Keratinocyte (primary cell): ENCODE data around the gene CLOCK. TPM values are rescaled to one million over a fixed set of nuclear protein-coding genes. Genes with fewer than 3 reads are reported as not detected.
A peak's percentile ranks its signal among the peaks of the same experiment; 100 is the strongest.

Experiments used
- DNase-seq: peaks from one replicate; pipeline ENCODE4 v3.0.0-alpha.2; 2011; ENCODE audit warnings: low read depth, missing footprints, low spot score
- FAIRE-seq: peaks from 2 replicates; lab custom pipeline; 2011; peaks lifted over from hg19 to GRCh38; lab: Jason Lieb, UNC
- H2AFZ ChIP-seq: 2 replicates; pipeline ENCODE4 v1.6.0; 2012; ENCODE audit warnings: low read length, control low read depth, inconsistent platforms; ENCODE audit not compliant: control insufficient read depth
- H3K27ac ChIP-seq: 2 replicates; pipeline ENCODE4 v1.5.1; 2011; ENCODE audit warnings: low read length; ENCODE audit not compliant: control insufficient read depth, insufficient read depth
- H3K27me3 ChIP-seq: 3 replicates; pipeline ENCODE4 v1.6.0; 2011; ENCODE audit warnings: low read length; ENCODE audit not compliant: control insufficient read depth, insufficient read depth; ENCODE audit errors: extremely low read depth
- H3K36me3 ChIP-seq, 2 experiments: 2 replicates in 1 of 2; 3 replicates in 1 of 2; pipeline ENCODE4 v1.5.1; 2011; ENCODE audit warnings: low read length in 2 of 2, mild to moderate bottlenecking in 1 of 2; ENCODE audit not compliant: control insufficient read depth in 2 of 2, insufficient read depth in 2 of 2; ENCODE audit errors: extremely low read depth in 1 of 2
- H3K4me1 ChIP-seq: 3 replicates; pipeline ENCODE4 v1.5.1; 2011; ENCODE audit warnings: low read length; ENCODE audit not compliant: control insufficient read depth, insufficient read depth; ENCODE audit errors: extremely low read depth
- H3K4me2 ChIP-seq: 3 replicates; pipeline ENCODE4 v1.6.0; 2011; ENCODE audit warnings: low read depth, low read length; ENCODE audit not compliant: control insufficient read depth, insufficient read depth; ENCODE audit errors: extremely low read depth
- H3K4me3 ChIP-seq, 3 experiments: fragments of 200-600 bp in 1 of 3; sonication (generic) in 1 of 3; 2 replicates in 2 of 3; 3 replicates in 1 of 3; pipeline ENCODE4 v1.5.1; 2011 to 2016; ENCODE audit warnings: low read length in 3 of 3, mild to moderate bottlenecking in 3 of 3, control low read depth in 2 of 3, inconsistent platforms in 1 of 3, low read depth in 1 of 3, mixed read lengths in 1 of 3, mixed run types in 1 of 3, moderate library complexity in 1 of 3; ENCODE audit not compliant: control insufficient read depth in 2 of 3, insufficient read depth in 2 of 3; ENCODE audit errors: extremely low read depth in 1 of 3
- H3K79me2 ChIP-seq: 2 replicates; pipeline ENCODE4 v1.6.0; 2012; ENCODE audit warnings: low read length; ENCODE audit not compliant: control insufficient read depth, insufficient read depth
- H3K9ac ChIP-seq: 3 replicates; pipeline ENCODE4 v1.6.0; 2011; ENCODE audit warnings: low read length; ENCODE audit not compliant: control insufficient read depth, insufficient read depth; ENCODE audit errors: extremely low read depth
- H3K9me1 ChIP-seq: 3 replicates; pipeline ENCODE4 v1.6.0; 2011; ENCODE audit warnings: low read length; ENCODE audit not compliant: control insufficient read depth, insufficient read depth; ENCODE audit errors: extremely low read depth
- H3K9me3 ChIP-seq: 2 replicates; pipeline ENCODE4 v1.5.1; 2012; ENCODE audit warnings: low read depth, low read length; ENCODE audit not compliant: control insufficient read depth
- H4K20me1 ChIP-seq: 3 replicates; pipeline ENCODE4 v1.6.0; 2011; ENCODE audit warnings: low read length; ENCODE audit not compliant: control insufficient read depth, insufficient read depth; ENCODE audit errors: extremely low read depth
- CTCF ChIP-seq, 3 experiments: IDR thresholded peaks in 1 of 3; conservative IDR thresholded peaks in 1 of 3; optimal IDR thresholded peaks in 1 of 3; 2 replicates in 2 of 3; 3 replicates in 1 of 3; pipeline versions ENCODE3 to v1.5.1; 2011; ENCODE audit warnings: low read length in 3 of 3, mild to moderate bottlenecking in 3 of 3, moderate library complexity in 2 of 3, control low read depth in 1 of 3, inconsistent platforms in 1 of 3; ENCODE audit not compliant: insufficient read depth in 2 of 3; ENCODE audit errors: extremely low read depth in 1 of 3
- EZH2 ChIP-seq: IDR thresholded peaks from one replicate; pipeline ENCODE4 v1.6.1; 2012; ENCODE audit warnings: inconsistent platforms, mild to moderate bottlenecking, low read length, moderate library complexity
- dilution Hi-C: fragments of 300-500 bp; cut with MboI; formaldehyde crosslinking; loops from one replicate; pipeline ENCODE4 v1.7.0; 2020; ENCODE audit warnings: low sequenced_read_pairs; ENCODE audit not compliant: extremely low pct_ligation_motif_present
- polyA plus RNA-seq, 5 experiments: library from polyadenylated mRNA; depleted of rRNA in 3 of 5; stranded (reverse) in 3 of 5; stranded (forward) in 1 of 5; unstranded in 1 of 5; fragments of >200 nt; gene quantifications; 1 replicate in 1 of 5; 2 replicates in 3 of 5; 3 replicates in 1 of 5; pipeline versions ENCODE4 v1.2.1 to v1.2.3, GENCODE V29; 2011 to 2012; ENCODE audit warnings: missing spikeins in 2 of 5, low read depth in 1 of 5, low replicate concordance in 1 of 5

The CLOCK gene
- polyA plus RNA-seq, 1 donor (not counting 4 experiments of a cell fraction or from before 2014, with no cell fraction given): 27.1 TPM

GRCh38 chr4:55549888-55550287 lies 3.2 kb upstream of the CLOCK start:
- Histone ChIP-seq H3K4me3 (no peak overlapping the region), H3K9ac (no peak overlapping the region)
- FAIRE-seq: peak; percentile 53

GRCh38 chr4:55547918-55548317 lies 1.2 kb upstream of the CLOCK start:
- peak overlapping the region; percentile 93 for H3K9ac ChIP-seq
- FAIRE-seq (peak; percentile 17), DNase-seq (no peak)
- H3K9me3 ChIP-seq: no peaks in the 10 kb centered on the region
- H3K9me1 ChIP-seq: peaks cover 3% of the 10 kb centered on the region
- peak overlapping the region in 2 of 3 experiments; percentile 93 to 95 for H3K4me3 ChIP-seq
- no peaks in the 10 kb centered on the region for H4K20me1 ChIP-seq
- peak overlapping the region; percentile 77 for H2AFZ ChIP-seq
- peak overlapping the region; percentile 88 for H3K4me2 ChIP-seq
- H3K79me2 ChIP-seq: peaks cover 31% of the 10 kb centered on the region
- H3K27me3 ChIP-seq: no peaks in the 10 kb centered on the region
- peaks cover 54% of the 10 kb centered on the region for H3K4me1 ChIP-seq
- peak overlapping the region; percentile 94 for H3K27ac ChIP-seq
- H3K36me3 ChIP-seq: no peaks in the 10 kb centered on the region
- dilution Hi-C loops: no loop called here
- TF ChIP-seq EZH2 (no peak), CTCF (optimal IDR thresholded peaks at IDR 0.05 in 1 of 3, IDR thresholded peaks at IDR 0.05 in 1 of 3, conservative IDR thresholded peaks at IDR 0.05 in 1 of 3; ENCODE audit: extremely low read depth in 1 of 3, insufficient read depth in 2 of 3, low read length in 3 of 3) (no peak)

More at GRCh38 chr4:55549888-55550287, 3.2 kb upstream of the CLOCK start:
- Histone ChIP-seq H3K4me2 (peak overlapping the region; percentile 76), H3K9me3 (no peaks in the 10 kb centered on the region), H3K27ac (peak overlapping the region; percentile 78), H2AFZ (no peak overlapping the region), H3K27me3 (no peaks in the 10 kb centered on the region), H3K79me2 (peaks cover 11% of the 10 kb centered on the region), H3K4me1 (peaks cover 47% of the 10 kb centered on the region), H3K36me3 (no peaks in the 10 kb centered on the region), H4K20me1 (no peaks in the 10 kb centered on the region), H3K9me1 (peaks cover 3% of the 10 kb centered on the region)
- peak; percentile 65 for DNase-seq
- dilution Hi-C loops: no loop called here
- TF ChIP-seq CTCF (optimal IDR thresholded peaks at IDR 0.05 in 1 of 3, IDR thresholded peaks at IDR 0.05 in 1 of 3, conservative IDR thresholded peaks at IDR 0.05 in 1 of 3; ENCODE audit: extremely low read depth in 1 of 3, insufficient read depth in 2 of 3, low read length in 3 of 3) (no peak), EZH2 (no peak)
